GM10248 (cell line): ENCODE results near the gene TRIM36.

Experiments
- CTCF ChIA-PET: fragments of 300-600 bp; sonication (Branson Sonifier 250); formaldehyde crosslinking; extraction: SDS; loops from one replicate; lab custom pipeline; 2021; ENCODE audit warnings: antibody characterized with exemption; lab: Yijun Ruan, JAX
- POLR2A ChIA-PET: fragments of 350-650 bp; sonication (Branson Sonifier 250); formaldehyde crosslinking; extraction: SDS; loops from one replicate; lab custom pipeline; 2020; ENCODE audit warnings: antibody characterized with exemption; lab: Yijun Ruan, JAX
- DNase-seq: peaks from one replicate; pipeline ENCODE4 v3.0.0; 2012; ENCODE audit errors: extremely low spot score
- CTCF ChIP-seq: IDR thresholded peaks from 2 replicates; pipeline ENCODE4 v1.5.1; 2012; ENCODE audit warnings: mild to moderate bottlenecking, low read depth; ENCODE audit errors: extremely low read depth, missing control alignments, control extremely low read depth

TRIM36 gene

GRCh38 chr5:115096034-115096769, 73.5 kb downstream of the TRIM36 start:
- no peak for TF ChIP-seq CTCF
- no peak for DNase-seq
- CTCF ChIA-PET: interaction anchor here (1.4 to 2.5 kb wide), 2 partner anchors 28 to 151 kb away, joined by 4 to 5 read pairs; no protein-coding TSS in a partner anchor
- POLR2A ChIA-PET: interaction anchor here (0.6 kb wide), 1 partner anchor 27 kb away, joined by 9 read pairs; no protein-coding TSS in a partner anchor

- CTCF ChIA-PET: no interaction called here
- POLR2A ChIA-PET: no interaction called here
- no peak for TF ChIP-seq CTCF
- DNase-seq: no peak
These were observed 81.8 kb downstream of the TRIM36 start for GRCh38 chr5:115087951-115088350.

- DNase-seq: no peak
- POLR2A ChIA-PET: no interaction called here
- CTCF ChIA-PET: no interaction called here
- TF ChIP-seq CTCF: no peak
These were observed 83.2 kb downstream of the TRIM36 start for GRCh38 chr5:115086473-115086872.

GRCh38 chr5:115084246-115084793, 85.4 kb downstream of the TRIM36 start:
- CTCF ChIA-PET: interaction anchor here (1.0 to 1.2 kb wide), 2 partner anchors 10 to 14 kb away, joined by 3 read pairs; no protein-coding TSS in a partner anchor
- no peak for DNase-seq
- no peak for TF ChIP-seq CTCF
- POLR2A ChIA-PET: no interaction called here

GRCh38 chr5:115079924-115080623, 89.6 kb downstream of the TRIM36 start:
- ChIA-PET CTCF (interaction anchor here (1.7 to 1.8 kb wide), 2 partner anchors 8 to 10 kb away, joined by 3 to 8 read pairs; no protein-coding TSS in a partner anchor), POLR2A (no interaction called here)

More at GRCh38 chr5:115079924-115080623, 89.6 kb downstream of the TRIM36 start:
- TF ChIP-seq CTCF: no peak
- no peak for DNase-seq
